Activated T-helper 17 cell treated with anti-CD3 and anti-CD28 coated beads, Interleukin-2, amount 50 U/mL, for 72 hours (primary cell): ENCODE data around the gene PPP1R9B. TPM values are rescaled to one million over a fixed set of nuclear protein-coding genes. Genes with fewer than 3 reads are reported as not detected.

Source experiments
- ATAC-seq: fragments of 150-1000 bp; cut with Tn5 transposase; replicated peaks from 2 replicates; pipeline ENCODE4 v1.10.0; 2021; ENCODE audit warnings: mild to moderate bottlenecking, moderate library complexity
- H3K27ac Mint-ChIP-seq: one replicate; pipeline ENCODE4 v1.8.0; 2022; ENCODE audit warnings: mixed read lengths
- H3K27me3 Mint-ChIP-seq: one replicate; pipeline ENCODE4 v1.8.0; 2022; ENCODE audit warnings: mixed read lengths
- H3K36me3 Mint-ChIP-seq: one replicate; pipeline ENCODE4 v1.8.0; 2022; ENCODE audit warnings: low read depth, mild to moderate bottlenecking, mixed read lengths
- H3K4me1 Mint-ChIP-seq: one replicate; pipeline ENCODE4 v1.8.0; 2022; ENCODE audit warnings: mixed read lengths
- H3K4me3 Mint-ChIP-seq: one replicate; pipeline ENCODE4 v1.8.0; 2022; ENCODE audit warnings: mild to moderate bottlenecking, mixed read lengths
- H3K9me3 Mint-ChIP-seq: one replicate; pipeline ENCODE4 v1.8.0; 2022; ENCODE audit warnings: mixed read lengths
- total RNA-seq, 2 donors: library from RNA; stranded (reverse); gene quantifications; one replicate each; pipeline ENCODE4 v1.2.3, GENCODE V29; 2022

PPP1R9B gene
- total RNA-seq, 2 donors from 2014 or later: 73.6 to 89.2 TPM

DNA sequence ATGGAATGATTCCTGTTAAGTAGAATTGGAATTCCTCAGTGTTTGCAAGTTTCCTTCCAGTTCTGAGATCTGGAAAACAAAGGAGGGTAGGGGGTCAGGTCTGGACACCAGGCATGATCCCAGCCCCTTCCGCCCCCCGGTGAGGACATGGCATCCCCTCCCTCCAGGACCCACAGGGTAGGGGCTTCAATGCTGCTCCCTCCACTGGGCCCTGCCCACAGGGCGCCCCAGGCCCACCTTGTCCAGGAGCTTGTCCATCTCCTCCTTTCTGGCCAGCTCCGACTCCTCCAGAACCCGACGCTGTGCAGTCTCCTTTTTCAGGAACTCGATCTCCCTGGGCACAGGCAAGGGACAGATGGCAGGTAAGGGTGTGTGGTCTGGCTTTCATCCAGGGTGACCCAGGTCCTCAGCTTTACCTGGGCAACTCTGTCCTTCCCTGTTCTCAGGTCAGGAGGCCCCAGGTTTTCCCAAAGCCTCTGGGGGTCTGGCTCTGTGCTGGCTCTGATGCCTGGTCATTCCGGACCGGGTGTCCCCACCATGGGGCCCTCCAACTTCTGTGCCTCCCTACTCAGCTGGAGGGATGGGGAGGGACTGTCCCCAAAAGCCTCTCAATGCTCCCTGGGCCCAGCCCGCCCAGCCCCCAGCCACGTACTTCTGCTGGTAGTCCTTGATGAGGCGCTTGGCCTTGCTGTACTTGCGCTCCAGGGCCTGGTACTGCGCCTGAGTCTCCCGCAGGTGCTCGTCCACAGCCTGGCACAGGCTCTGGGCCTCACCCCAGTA is 15.0 kb downstream of the PPP1R9B start:
- peaks cover 57% of the 10 kb centered on the region for H3K36me3 Mint-ChIP-seq
- H3K4me3 Mint-ChIP-seq: no peak overlapping the region
- ATAC-seq: no peak
- H3K9me3 Mint-ChIP-seq: no peaks in the 10 kb centered on the region
- no peaks in the 10 kb centered on the region for H3K27me3 Mint-ChIP-seq
- no peak overlapping the region for H3K27ac Mint-ChIP-seq
- peaks cover 41% of the 10 kb centered on the region for H3K4me1 Mint-ChIP-seq

DNA sequence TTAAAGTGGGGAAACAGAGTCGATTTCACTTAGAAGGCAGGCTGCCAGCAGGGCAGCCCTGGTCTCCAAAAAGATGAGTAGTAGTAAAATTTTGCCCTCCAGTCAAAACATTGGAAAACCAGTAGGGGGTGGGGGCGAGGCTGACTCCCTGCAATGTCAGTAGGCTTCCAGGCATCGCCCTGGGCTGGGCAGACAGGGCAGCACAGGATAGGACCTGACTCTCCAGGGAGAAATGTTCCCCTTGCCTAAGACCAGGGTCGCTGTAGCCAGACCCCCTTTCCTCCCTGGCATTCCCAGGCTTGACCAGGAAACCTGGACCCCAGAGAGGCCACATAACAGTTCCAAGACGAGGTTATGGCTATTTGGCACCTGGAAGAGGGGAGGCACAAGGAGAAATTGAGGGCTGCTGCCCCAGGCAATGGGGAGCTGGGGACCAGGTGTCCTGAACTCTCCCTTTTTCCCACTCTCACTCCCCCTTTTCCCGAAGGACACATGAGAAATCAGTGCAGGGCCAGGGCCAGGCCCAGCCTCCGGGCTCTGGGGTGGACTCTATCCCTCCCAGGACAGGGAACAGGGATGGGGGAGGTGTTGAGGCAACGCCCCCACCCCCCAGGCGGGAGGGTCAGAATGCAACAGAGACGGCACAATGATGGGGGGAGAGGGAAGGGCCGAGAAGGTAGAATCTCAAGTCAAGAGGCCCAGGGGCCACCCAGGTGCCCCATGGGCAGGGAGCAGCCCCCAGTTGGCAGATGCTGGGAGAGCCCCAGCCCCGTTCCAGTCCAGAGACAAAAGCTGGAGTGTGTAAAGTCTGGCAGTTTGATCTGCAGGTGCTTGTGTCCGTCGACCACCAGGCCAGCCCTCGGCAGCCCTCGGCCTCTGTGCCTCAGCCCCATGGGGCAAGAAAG is 16.0 kb downstream of the PPP1R9B start:
- Mint-ChIP-seq H3K27ac (no peak overlapping the region), H3K9me3 (no peaks in the 10 kb centered on the region), H3K36me3 (peaks cover 47% of the 10 kb centered on the region), H3K27me3 (no peaks in the 10 kb centered on the region), H3K4me1 (peaks cover 31% of the 10 kb centered on the region), H3K4me3 (no peak overlapping the region)
- ATAC-seq: no peak

DNA sequence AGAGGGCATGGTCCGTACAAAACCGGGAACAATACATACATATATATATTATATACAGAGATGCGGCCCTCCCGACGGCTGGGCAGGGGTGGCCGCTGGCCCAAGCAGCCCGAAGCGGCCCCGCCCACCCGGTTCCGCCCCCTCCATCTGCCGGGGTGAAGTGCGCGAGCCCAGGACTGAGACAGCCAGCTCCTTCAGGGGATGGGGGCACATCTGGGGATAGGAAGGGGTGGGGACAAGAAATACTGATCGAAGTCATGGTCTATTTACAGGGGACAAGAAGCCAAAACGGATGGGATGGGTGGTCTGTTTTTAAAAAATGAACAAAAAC is 16.7 kb downstream of the PPP1R9B start:
- no peak for ATAC-seq
- Mint-ChIP-seq H3K27me3 (peaks cover 1% of the 10 kb centered on the region), H3K36me3 (peaks cover 42% of the 10 kb centered on the region), H3K4me3 (no peak overlapping the region), H3K27ac (no peak overlapping the region), H3K9me3 (no peaks in the 10 kb centered on the region), H3K4me1 (peaks cover 33% of the 10 kb centered on the region)

DNA sequence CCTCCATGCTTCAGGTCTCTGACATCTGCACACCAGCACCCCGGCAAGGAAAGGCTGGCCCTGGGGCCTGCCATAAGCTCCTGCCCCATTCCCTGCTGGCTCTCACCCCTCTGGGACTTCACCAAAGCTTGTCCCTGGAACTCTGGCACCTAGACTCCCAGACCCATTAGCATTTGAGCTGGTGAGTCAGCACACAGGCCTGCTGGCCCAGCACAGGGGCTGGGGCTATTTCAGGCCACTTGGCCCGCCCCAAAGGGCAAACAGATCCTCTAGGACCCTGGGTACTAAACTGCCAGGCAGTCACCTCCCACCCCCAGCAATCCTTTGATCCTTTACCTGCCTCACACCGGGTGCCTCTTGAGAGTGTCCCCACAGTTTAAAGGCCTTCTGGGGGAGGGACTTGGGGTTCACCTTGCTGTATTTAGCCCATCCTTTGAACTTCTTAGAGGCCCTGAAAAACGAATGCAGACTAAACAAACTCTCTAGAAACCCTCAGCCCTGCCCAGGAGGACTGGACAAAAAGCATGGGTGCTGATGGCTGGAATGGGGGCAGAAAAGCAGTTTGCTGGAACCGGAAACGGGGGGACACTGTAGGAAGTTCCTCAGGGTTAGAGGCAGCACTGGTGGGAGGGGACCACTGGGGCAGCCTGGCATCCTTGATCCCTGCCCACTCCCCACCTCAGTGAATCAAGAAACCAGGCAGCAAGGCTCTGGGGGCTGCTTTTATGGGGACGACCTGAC is 17.3 kb downstream of the PPP1R9B start:
- Mint-ChIP-seq H3K27me3 (peaks cover 5% of the 10 kb centered on the region), H3K36me3 (peaks cover 40% of the 10 kb centered on the region), H3K4me3 (no peak overlapping the region), H3K4me1 (peaks cover 33% of the 10 kb centered on the region), H3K9me3 (no peaks in the 10 kb centered on the region), H3K27ac (no peak overlapping the region)
- no peak for ATAC-seq

DNA sequence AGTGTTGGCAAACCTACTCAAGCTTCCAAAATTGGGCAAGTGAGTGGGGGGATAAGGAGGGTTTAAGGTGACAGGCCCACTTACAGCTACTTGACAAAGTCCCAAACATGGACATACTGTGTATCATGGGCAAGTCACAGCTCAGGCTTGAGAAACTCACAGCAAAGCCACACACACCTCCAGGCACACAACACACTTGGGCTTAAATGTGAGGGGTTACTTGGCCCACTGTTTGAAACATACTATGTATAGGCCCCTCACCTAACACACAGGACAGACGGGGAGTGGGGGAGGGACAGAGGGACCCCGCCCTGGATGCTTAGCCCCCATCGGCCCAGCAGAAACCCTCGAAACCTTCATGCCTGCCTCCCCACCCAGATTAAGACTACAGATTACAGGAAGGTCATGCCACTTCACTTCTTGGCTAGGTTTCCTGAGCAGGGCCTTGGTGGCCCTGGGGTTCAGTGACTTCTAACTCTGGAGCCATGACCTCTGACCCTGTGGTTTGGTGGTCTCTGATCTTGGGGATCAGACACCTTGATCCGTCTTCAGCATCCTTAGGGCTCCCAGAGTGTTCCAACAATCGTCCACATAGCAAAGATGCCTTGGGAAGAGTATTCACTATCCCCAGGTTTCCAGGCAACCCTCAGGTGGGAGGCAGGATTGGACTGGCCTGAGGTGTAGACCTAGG is 18.2 kb downstream of the PPP1R9B start:
- peak overlapping the region; percentile 75 for H3K4me3 Mint-ChIP-seq
- peaks cover 27% of the 10 kb centered on the region for H3K4me1 Mint-ChIP-seq
- no peaks in the 10 kb centered on the region for H3K9me3 Mint-ChIP-seq
- H3K36me3 Mint-ChIP-seq: peaks cover 30% of the 10 kb centered on the region
- H3K27me3 Mint-ChIP-seq: peaks cover 5% of the 10 kb centered on the region
- peak overlapping the region; percentile 26 for H3K27ac Mint-ChIP-seq
- ATAC-seq: no peak

DNA sequence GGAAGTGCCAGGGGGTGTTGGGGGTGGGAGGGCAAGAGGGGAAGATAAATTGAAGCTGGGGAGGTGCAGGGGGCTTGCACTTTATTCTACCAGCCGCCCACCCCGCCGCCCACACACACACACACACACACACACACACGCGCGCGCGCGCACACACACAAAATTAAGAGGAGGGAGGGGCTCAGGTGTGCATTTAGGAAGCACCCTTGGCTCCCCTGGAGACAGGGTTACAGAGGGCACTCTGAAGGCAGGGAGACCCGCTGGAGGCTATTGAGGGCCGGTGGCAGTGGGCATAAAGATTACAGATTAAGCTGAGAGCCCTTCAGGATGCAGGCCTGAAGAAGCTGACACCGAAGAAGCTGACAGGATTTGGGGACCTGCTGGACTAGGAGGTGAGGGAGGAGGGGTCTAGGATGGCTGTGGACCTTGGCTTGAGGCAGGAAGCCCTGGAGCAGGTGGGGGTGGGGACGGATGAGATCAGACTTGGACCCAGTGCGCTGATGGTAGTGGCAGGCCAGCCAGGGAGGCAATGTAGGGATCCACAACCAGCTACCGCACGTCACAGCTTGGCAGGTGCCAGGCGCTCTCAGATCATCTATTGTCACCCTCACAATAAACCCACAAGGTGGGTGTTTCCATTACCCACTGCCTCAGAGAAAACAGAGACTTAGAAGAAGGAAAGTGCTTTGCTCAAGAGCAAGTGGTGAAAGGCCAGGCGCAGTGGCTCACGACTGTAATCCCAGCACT is 19.7 kb downstream of the PPP1R9B start:
- Mint-ChIP-seq H3K4me3 (peak overlapping the region; percentile 75), H3K36me3 (peaks cover 15% of the 10 kb centered on the region), H3K27ac (peak overlapping the region; percentile 26), H3K9me3 (no peaks in the 10 kb centered on the region), H3K4me1 (peaks cover 23% of the 10 kb centered on the region), H3K27me3 (peaks cover 5% of the 10 kb centered on the region)
- peak; percentile 20 for ATAC-seq

DNA sequence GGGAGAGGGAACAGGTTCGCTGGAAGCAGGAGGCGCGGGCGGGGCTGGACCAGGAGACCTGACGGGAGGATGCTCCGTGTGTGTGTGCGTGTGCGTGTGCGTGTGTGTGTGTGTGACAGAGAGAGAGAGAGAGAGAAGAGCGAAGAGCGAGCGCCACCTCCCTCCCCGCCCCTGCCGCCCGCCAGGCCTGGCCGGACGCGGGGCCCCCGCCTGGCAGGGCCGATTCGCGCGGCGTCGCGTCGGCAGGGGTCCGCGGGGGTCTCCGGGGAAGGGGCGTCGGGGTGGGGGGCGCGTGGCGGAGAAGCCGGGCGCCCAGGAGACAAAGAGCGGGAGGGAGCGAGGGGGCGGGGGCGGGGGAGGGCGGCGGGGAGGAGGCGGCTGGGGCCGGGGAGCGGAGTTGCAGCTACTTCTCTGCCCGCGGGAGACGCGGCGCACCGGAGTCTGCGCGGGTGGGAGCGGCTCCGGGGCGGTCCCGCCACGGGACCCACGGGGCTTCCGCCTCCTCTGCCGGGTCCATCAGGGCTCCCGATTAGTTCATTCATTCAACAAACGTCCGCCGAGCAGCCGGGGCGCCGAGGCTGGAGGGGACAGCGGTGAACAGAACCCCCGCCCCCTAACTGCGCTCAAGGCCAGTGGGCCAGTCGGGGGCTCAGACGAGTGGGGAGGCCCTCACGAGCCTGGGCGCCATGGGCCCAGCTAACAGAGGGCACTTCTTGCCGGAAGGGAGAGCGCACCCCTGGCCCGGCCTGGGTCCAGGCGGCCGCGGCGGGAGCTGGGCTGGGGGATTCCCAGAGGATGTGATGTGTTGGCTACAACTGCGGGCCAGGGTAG is 20.5 kb downstream of the PPP1R9B start, which contains the start of gene SAMD14:
Gene SAMD14 (minus strand): TSS at position 433 of the 831 bp plus-strand sequence. CDS start 5,201 bp downstream, outside the sequence.
- Mint-ChIP-seq H3K27me3 (peaks cover 5% of the 10 kb centered on the region), H3K36me3 (peaks cover 10% of the 10 kb centered on the region), H3K27ac (peak within 1 kb of the TSS; percentile 26), H3K9me3 (no peaks in the 10 kb centered on the region), H3K4me3 (peak within 1 kb of the TSS; percentile 75), H3K4me1 (peaks cover 23% of the 10 kb centered on the region)
- ATAC-seq: peak; percentile 68

DNA sequence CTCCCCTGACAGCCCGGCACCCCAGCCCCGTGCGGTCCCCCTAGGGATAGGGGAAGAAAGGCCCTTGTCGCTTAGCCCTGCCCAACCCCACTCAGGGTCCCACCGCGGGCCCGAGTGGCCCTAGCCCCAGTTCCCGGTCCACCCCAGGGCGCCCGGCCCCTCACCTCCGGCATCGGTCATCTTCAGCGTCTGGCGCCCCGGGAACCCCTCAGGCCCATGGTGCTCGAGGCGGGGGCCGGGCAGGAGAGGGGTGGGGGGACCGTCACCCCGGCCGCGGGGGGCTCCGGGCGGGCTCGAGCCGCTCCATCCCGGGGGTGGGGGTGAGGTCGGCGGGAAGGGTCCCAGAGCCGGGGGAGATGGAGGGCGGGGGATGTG is 21.1 kb downstream of the PPP1R9B start:
- peaks cover 23% of the 10 kb centered on the region for H3K4me1 Mint-ChIP-seq
- H3K27ac Mint-ChIP-seq: no peak overlapping the region
- peaks cover 5% of the 10 kb centered on the region for H3K27me3 Mint-ChIP-seq
- ATAC-seq: no peak
- H3K4me3 Mint-ChIP-seq: peak overlapping the region; percentile 75
- H3K9me3 Mint-ChIP-seq: no peaks in the 10 kb centered on the region
- peaks cover 10% of the 10 kb centered on the region for H3K36me3 Mint-ChIP-seq

DNA sequence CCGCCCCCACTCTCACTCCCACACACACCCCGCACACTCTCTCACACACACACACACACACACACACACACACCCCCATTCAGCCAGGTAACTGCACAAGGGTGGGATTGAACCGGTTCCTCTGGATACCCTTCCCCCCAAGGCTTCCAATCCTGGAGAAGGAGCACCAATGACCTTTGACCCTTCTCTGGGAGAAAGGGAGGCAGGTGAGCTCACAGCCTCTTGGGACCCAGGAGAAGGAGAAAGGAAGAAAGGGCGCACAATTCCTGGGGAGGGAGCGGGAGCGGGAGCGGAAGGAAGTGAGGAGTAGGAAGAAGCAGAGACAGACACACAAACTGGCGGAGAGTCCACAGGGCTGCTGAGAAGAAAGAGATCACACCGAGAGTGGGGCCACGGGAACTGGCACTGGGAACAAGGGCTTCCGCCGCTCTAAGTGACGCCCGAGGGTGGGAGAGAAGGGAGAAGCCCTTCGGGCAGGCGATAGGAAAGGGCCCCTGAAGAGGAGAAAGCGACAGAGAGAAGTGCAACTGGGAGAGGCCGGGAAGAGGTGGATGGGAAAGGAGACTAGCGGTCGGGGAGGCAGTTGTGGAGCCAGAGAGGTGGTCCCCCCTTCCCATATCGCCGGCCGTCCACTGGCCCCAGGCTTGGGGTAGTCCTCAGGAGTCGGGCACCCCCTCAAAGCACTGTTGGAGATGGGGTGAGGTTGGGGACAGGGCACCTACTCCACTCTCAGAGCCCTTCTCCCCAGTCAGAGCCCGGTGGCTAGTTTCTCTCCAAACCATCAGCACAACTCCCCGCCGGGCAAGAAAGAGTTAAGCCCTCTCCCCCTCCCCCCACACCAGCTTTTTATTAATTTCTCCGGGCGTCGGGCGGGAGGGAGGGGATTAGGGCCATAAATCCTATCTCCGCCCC is 21.8 kb downstream of the PPP1R9B start:
- Mint-ChIP-seq H3K27ac (no peak overlapping the region), H3K4me1 (peaks cover 23% of the 10 kb centered on the region), H3K9me3 (no peaks in the 10 kb centered on the region), H3K4me3 (peak overlapping the region; percentile 75), H3K36me3 (peaks cover 10% of the 10 kb centered on the region), H3K27me3 (peaks cover 5% of the 10 kb centered on the region)
- ATAC-seq: no peak

DNA sequence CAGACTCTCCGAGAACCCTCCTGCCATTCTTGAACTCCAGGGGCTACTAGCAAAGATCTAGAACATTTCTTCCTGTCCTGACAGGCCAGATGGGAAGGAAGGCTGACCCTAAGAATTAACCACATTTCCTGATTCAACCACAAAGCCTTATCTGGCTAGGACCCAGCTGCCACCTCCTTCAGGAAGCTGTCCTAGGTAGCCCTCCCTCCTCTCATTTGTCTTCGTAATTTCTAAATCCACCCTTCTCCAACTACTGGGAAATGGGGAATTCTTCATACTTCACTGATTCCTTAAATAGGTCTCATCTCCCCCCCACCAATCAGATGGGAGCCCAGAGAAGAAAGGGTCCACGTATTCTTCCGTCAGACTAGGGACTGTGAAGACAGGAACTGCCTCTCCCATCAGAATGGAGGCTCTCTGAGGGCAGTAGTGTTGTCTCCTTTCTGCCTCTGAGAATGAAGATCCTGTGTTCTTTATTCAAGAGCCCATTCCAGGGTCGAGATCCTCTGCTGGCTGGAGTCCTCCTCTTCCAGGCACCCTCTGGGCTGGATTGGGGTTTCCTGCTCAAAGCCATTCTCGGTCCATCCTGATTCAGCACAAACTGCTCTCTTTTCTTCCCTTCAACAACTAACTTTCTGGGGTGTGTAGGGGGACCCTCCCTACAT is 22.6 kb downstream of the PPP1R9B start:
- Mint-ChIP-seq H3K4me1 (peaks cover 23% of the 10 kb centered on the region), H3K4me3 (no peak overlapping the region), H3K36me3 (peaks cover 6% of the 10 kb centered on the region), H3K27ac (no peak overlapping the region), H3K27me3 (peaks cover 5% of the 10 kb centered on the region), H3K9me3 (no peaks in the 10 kb centered on the region)
- ATAC-seq: no peak

DNA sequence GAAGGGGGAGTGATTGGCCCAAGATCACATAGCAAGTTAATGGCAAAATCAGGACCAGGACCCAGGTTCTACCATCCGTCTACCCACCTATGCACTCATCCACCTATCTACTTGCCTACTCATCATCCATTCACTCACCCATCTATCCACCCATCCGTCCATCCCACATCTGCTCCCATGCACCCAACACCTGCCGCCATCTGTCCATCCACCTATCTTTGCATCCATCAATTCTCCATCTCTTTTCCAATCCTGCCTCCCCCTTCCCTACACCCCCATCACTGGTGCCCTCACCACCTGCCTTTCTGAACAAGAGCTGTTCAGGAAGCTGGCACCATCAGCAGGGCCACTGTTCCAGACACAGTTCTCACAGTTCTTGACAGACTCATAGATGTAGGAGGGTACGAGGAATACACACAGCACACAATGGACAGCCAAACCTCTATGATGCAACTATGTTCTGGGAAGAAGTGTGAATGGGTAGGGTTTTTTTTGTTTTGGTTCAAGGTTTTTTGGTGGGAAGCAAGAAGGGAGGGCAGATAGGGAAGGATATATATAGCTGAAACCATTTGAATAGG is 25.0 kb downstream of the PPP1R9B start:
- peaks cover 5% of the 10 kb centered on the region for H3K27me3 Mint-ChIP-seq
- H3K36me3 Mint-ChIP-seq: peaks cover 6% of the 10 kb centered on the region
- no peak overlapping the region for H3K4me3 Mint-ChIP-seq
- no peak overlapping the region for H3K27ac Mint-ChIP-seq
- H3K4me1 Mint-ChIP-seq: peaks cover 6% of the 10 kb centered on the region
- no peak for ATAC-seq
- H3K9me3 Mint-ChIP-seq: no peaks in the 10 kb centered on the region
